HCT116 (cell line): Measurements from ENCODE around the gene MYBPC3.

Source experiments
- CBX3 ChIP-seq: IDR thresholded peaks from 2 replicates; pipeline ENCODE4 v1.6.1; 2012; ENCODE audit warnings: low read depth
- CTCF ChIP-seq, 3 experiments: fragments of 200-600 bp in 1 of 3; sonication (generic) in 1 of 3; IDR thresholded peaks in 2 of 3; conservative IDR thresholded peaks in 1 of 3; 2 replicates each; pipeline ENCODE4 v1.5.1; 2012 to 2017; ENCODE audit warnings: low read depth in 2 of 3, low read length in 2 of 3, antibody characterized with exemption in 1 of 3, borderline replicate concordance in 1 of 3, control low read depth in 1 of 3, mild to moderate bottlenecking in 1 of 3, mixed read lengths in 1 of 3, mixed run types in 1 of 3, moderate library complexity in 1 of 3; ENCODE audit not compliant: insufficient read depth in 1 of 3
- POLR2A ChIP-seq: IDR thresholded peaks from 2 replicates; pipeline ENCODE4 v1.7.0; 2011; ENCODE audit warnings: borderline replicate concordance; ENCODE audit not compliant: insufficient read depth, insufficient read length; ENCODE audit errors: extremely low read depth
- REST ChIP-seq: IDR thresholded peaks from 2 replicates; pipeline ENCODE4 v1.6.1; 2012; ENCODE audit warnings: low read depth
- SP1 ChIP-seq: IDR thresholded peaks from 2 replicates; pipeline ENCODE4 v1.6.1; 2012; ENCODE audit warnings: low read depth

- no peak for TF ChIP-seq POLR2A
- TF ChIP-seq CTCF (IDR thresholded peaks at IDR 0.05 in 2 of 3, conservative IDR thresholded peaks at IDR 0.05 in 1 of 3; ENCODE audit: borderline replicate concordance in 1 of 3, insufficient read depth in 1 of 3, low read depth in 2 of 3, low read length in 2 of 3), result no peak
- no peak for TF ChIP-seq SP1
- no peak for TF ChIP-seq REST
- TF ChIP-seq CBX3, result no peak
Measured at GRCh38 chr11:47394322-47395222, 42.1 kb upstream of the MYBPC3 start.
